ENCODE results near the gene DCUN1D5.
"Not testable (repeated sequence)": the region's sequence is repeated elsewhere in the genome, so short reads cannot be mapped to it uniquely, and the experiment has no call there.

The DCUN1D5 gene

GRCh38 chr11:103067118-103067517 is 24.8 kb downstream of the DCUN1D5 start:
- no peak for DNase-seq

GRCh38 chr11:103061656-103062055 is 30.3 kb downstream of the DCUN1D5 start:
- no peak for DNase-seq

- DNase-seq, result no peak
Measured at GRCh38 chr11:103055221-103055890, 36.6 kb downstream of the DCUN1D5 start.

GRCh38 chr11:103053997-103054396 is 38.0 kb downstream of the DCUN1D5 start:
- DNase-seq, result no peak

GRCh38 chr11:103051981-103052380 is 40.0 kb downstream of the DCUN1D5 start:
- no peak for DNase-seq

- no peak for DNase-seq
Measured at GRCh38 chr11:103051151-103051801, 40.7 kb downstream of the DCUN1D5 start.

GRCh38 chr11:103050351-103050750 is 41.6 kb downstream of the DCUN1D5 start:
- no peak for DNase-seq

GRCh38 chr11:103047837-103048236 is 44.1 kb downstream of the DCUN1D5 start:
- no peak for DNase-seq

GRCh38 chr11:103043826-103044678 is 47.9 kb downstream of the DCUN1D5 start:
- DNase-seq, result no peak

- no peak for DNase-seq
Measured at GRCh38 chr11:103042161-103042560, 49.8 kb downstream of the DCUN1D5 start.

- DNase-seq, result no peak
Measured at GRCh38 chr11:103035791-103036434, 56.0 kb downstream of the DCUN1D5 start.

- DNase-seq, result no peak
Measured at GRCh38 chr11:103035216-103035615, 56.7 kb downstream of the DCUN1D5 start.

- no peak for DNase-seq
Measured at GRCh38 chr11:103031834-103032233, 60.1 kb downstream of the DCUN1D5 start.

GRCh38 chr11:103029401-103029800 is 62.6 kb downstream of the DCUN1D5 start:
- DNase-seq, result no peak

- not testable (repeated sequence) for DNase-seq
Measured at GRCh38 chr11:103028304-103029020, 63.5 kb downstream of the DCUN1D5 start.

- no peak for DNase-seq
Measured at GRCh38 chr11:103024086-103024485, 67.9 kb downstream of the DCUN1D5 start.

- no peak for DNase-seq
Measured at GRCh38 chr11:103016031-103016430, 75.9 kb downstream of the DCUN1D5 start.

- DNase-seq, result no peak
Measured at GRCh38 chr11:103013421-103013820, 78.5 kb downstream of the DCUN1D5 start.

Measured in right kidney (tissue), 1 donor.